ENCODE results near the gene PEX14.

PEX14 gene

GRCh38 chr1:10621906-10622305, 147.2 kb downstream of the PEX14 start:
- DNase-seq: no peak
- in situ Hi-C loops (cut with HindIII; ENCODE audit: low pct_ligation_motif_present, low pct_unique_long_range_greater_than_20kb, low sequenced_read_pairs): no loop called here

- no peak for DNase-seq
- in situ Hi-C loops (cut with HindIII; ENCODE audit: low pct_ligation_motif_present, low pct_unique_long_range_greater_than_20kb, low sequenced_read_pairs): no loop called here
These were observed 148.3 kb downstream of the PEX14 start for GRCh38 chr1:10622910-10623685.

GRCh38 chr1:10623686-10624145, 149.0 kb downstream of the PEX14 start:
- in situ Hi-C loops (cut with HindIII; ENCODE audit: low pct_ligation_motif_present, low pct_unique_long_range_greater_than_20kb, low sequenced_read_pairs): no loop called here
- no peak for DNase-seq

GRCh38 chr1:10624256-10625050, 149.7 kb downstream of the PEX14 start:
- in situ Hi-C loops (cut with HindIII; ENCODE audit: low pct_ligation_motif_present, low pct_unique_long_range_greater_than_20kb, low sequenced_read_pairs): no loop called here
- DNase-seq: no peak

GRCh38 chr1:10625076-10625475, 150.3 kb downstream of the PEX14 start:
- in situ Hi-C loops (cut with HindIII; ENCODE audit: low pct_ligation_motif_present, low pct_unique_long_range_greater_than_20kb, low sequenced_read_pairs): no loop called here
- no peak for DNase-seq

GRCh38 chr1:10625554-10625953, 150.8 kb downstream of the PEX14 start:
- in situ Hi-C loops (cut with HindIII; ENCODE audit: low pct_ligation_motif_present, low pct_unique_long_range_greater_than_20kb, low sequenced_read_pairs): no loop called here
- no peak for DNase-seq

GRCh38 chr1:10626131-10626731, 151.5 kb downstream of the PEX14 start:
- no peak for DNase-seq
- in situ Hi-C loops (cut with HindIII; ENCODE audit: low pct_ligation_motif_present, low pct_unique_long_range_greater_than_20kb, low sequenced_read_pairs): no loop called here

GRCh38 chr1:10626791-10627410, 152.2 kb downstream of the PEX14 start:
- DNase-seq: no peak
- in situ Hi-C loops (cut with HindIII; ENCODE audit: low pct_ligation_motif_present, low pct_unique_long_range_greater_than_20kb, low sequenced_read_pairs): no loop called here

GRCh38 chr1:10628685-10629084, 153.9 kb downstream of the PEX14 start:
- in situ Hi-C loops (cut with HindIII; ENCODE audit: low pct_ligation_motif_present, low pct_unique_long_range_greater_than_20kb, low sequenced_read_pairs): no loop called here
- no peak for DNase-seq

GRCh38 chr1:10629091-10629815, 154.5 kb downstream of the PEX14 start:
- no peak for DNase-seq
- in situ Hi-C loops (cut with HindIII; ENCODE audit: low pct_ligation_motif_present, low pct_unique_long_range_greater_than_20kb, low sequenced_read_pairs): no loop called here

- in situ Hi-C loops (cut with HindIII; ENCODE audit: low pct_ligation_motif_present, low pct_unique_long_range_greater_than_20kb, low sequenced_read_pairs): no loop called here
These were observed 155.2 kb downstream of the PEX14 start for GRCh38 chr1:10629816-10630571.

GRCh38 chr1:10630661-10631120, 155.9 kb downstream of the PEX14 start:
- in situ Hi-C loops (cut with HindIII; ENCODE audit: low pct_ligation_motif_present, low pct_unique_long_range_greater_than_20kb, low sequenced_read_pairs): no loop called here
- no peak for DNase-seq

More at GRCh38 chr1:10629816-10630571, 155.2 kb downstream of the PEX14 start:
- DNase-seq: no peak

GRCh38 chr1:10631121-10631810, 156.5 kb downstream of the PEX14 start:
- in situ Hi-C loops (cut with HindIII; ENCODE audit: low pct_ligation_motif_present, low pct_unique_long_range_greater_than_20kb, low sequenced_read_pairs): no loop called here
- DNase-seq: no peak

- no peak for DNase-seq
- in situ Hi-C loops (cut with HindIII; ENCODE audit: low pct_ligation_motif_present, low pct_unique_long_range_greater_than_20kb, low sequenced_read_pairs): no loop called here
These were observed 157.3 kb downstream of the PEX14 start for GRCh38 chr1:10631811-10632593.

- in situ Hi-C loops (cut with HindIII; ENCODE audit: low pct_ligation_motif_present, low pct_unique_long_range_greater_than_20kb, low sequenced_read_pairs): no loop called here
- DNase-seq: no peak
These were observed 157.9 kb downstream of the PEX14 start for GRCh38 chr1:10632691-10633090.

- in situ Hi-C loops (cut with HindIII; ENCODE audit: low pct_ligation_motif_present, low pct_unique_long_range_greater_than_20kb, low sequenced_read_pairs): no loop called here
- no peak for DNase-seq
These were observed 158.7 kb downstream of the PEX14 start for GRCh38 chr1:10633416-10633815.

All from ACHN (cell line).